ENCODE data around the gene VPS72.

Gene VPS72

GRCh38 chr1:151130987-151131586, 58.9 kb downstream of the VPS72 start:
- Histone ChIP-seq H2BK120ac (ENCODE audit: low read depth, low read length) (no peak overlapping the region), H3K36me3 (replicated peaks in 1 of 2; ENCODE audit: control insufficient read depth in 2 of 2, insufficient read depth in 2 of 2, low read length in 2 of 2) (peaks cover 18 to 41% of the 10 kb centered on the region in 2 donors), H3K27ac (replicated peaks; ENCODE audit: low read length) (no peak overlapping the region), H2BK12ac (ENCODE audit: low read length) (no peak overlapping the region), H4K91ac (ENCODE audit: low read depth, low read length, poor library complexity) (no peak overlapping the region), H2AFZ (ENCODE audit: low read length) (no peak overlapping the region), H3K14ac (ENCODE audit: low read length) (no peak overlapping the region), H2BK5ac (ENCODE audit: low read length) (no peak overlapping the region), H2BK15ac (ENCODE audit: low read length) (no peak overlapping the region), H3K4ac (ENCODE audit: low read length) (no peak overlapping the region), H3K4me3 (ENCODE audit: low read length in 2 of 2) (peak overlapping the region in 1 of 2 donors; percentile 70), H4K8ac (ENCODE audit: low read depth, low read length) (no peak overlapping the region), H3K79me1 (ENCODE audit: low read depth, low read length) (no peaks in the 10 kb centered on the region), H2AK5ac (ENCODE audit: low read depth, low read length) (no peak overlapping the region), H3K4me1 (ENCODE audit: control insufficient read depth in 2 of 2, insufficient read depth in 1 of 2, low read depth in 1 of 2, low read length in 2 of 2) (peaks cover 0 to 8% of the 10 kb centered on the region in 2 donors), H3K9me3 (replicated peaks in 1 of 2; ENCODE audit: control insufficient read depth in 2 of 2, insufficient read depth in 1 of 2, low read depth in 1 of 2, low read length in 2 of 2) (no peaks in the 10 kb centered on the region), H3K4me2 (ENCODE audit: insufficient read depth, low read length, poor library complexity, severe bottlenecking) (peak overlapping the region; percentile 86), H3K23ac (ENCODE audit: low read depth, low read length, poor library complexity) (peak overlapping the region; percentile 35), H3K18ac (ENCODE audit: low read length) (peak overlapping the region; percentile 82), H3K27me3 (ENCODE audit: control insufficient read depth in 3 of 3, insufficient read depth in 3 of 3, low read depth in 1 of 3, low read length in 3 of 3) (peaks cover 0 to 27% (median 5%) of the 10 kb centered on the region in 3 experiments), H3K9ac (ENCODE audit: low read depth, low read length, poor library complexity) (no peak overlapping the region)
- DNase-seq (ENCODE audit: low spot score), result peak; percentile 85
- WGBS, 2 donors (ENCODE audit: extremely low coverage in 2 of 2, insufficient read length in 2 of 2, insufficient replicate concordance in 1 of 2), result no CpG with 5 or more reads among the region's 45 CpGs

DNA sequence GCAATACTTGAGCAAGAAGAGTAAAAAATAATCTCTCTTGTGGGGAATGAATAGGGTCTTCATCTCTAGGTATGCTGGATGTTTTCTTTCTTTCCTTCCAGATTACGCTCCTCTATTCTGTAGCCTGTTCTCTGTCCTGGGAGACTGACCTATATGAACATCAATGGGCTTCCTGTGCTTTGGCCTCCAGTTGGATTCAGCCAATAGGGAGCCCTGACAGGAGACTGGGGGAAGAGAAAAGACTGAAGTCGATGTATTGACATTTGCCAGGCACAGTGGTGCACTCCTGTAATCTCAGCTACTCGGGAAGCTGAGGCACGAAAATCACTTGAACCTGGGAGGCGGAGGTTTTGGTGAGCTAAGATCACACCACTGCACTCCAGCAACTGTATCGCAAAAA, 61.2 kb downstream of the VPS72 start:
- Histone ChIP-seq H3K4me3 (ENCODE audit: low read length in 2 of 2) (no peak overlapping the region), H2BK15ac (ENCODE audit: low read length) (no peak overlapping the region), H2BK120ac (ENCODE audit: low read depth, low read length) (no peak overlapping the region), H3K23ac (ENCODE audit: low read depth, low read length, poor library complexity) (no peak overlapping the region), H3K4me2 (ENCODE audit: insufficient read depth, low read length, poor library complexity, severe bottlenecking) (no peak overlapping the region), H3K36me3 (replicated peaks in 1 of 2; ENCODE audit: control insufficient read depth in 2 of 2, insufficient read depth in 2 of 2, low read length in 2 of 2) (peaks cover 2 to 18% of the 10 kb centered on the region in 2 donors), H3K4ac (ENCODE audit: low read length) (no peak overlapping the region), H2BK12ac (ENCODE audit: low read length) (no peak overlapping the region), H3K27ac (replicated peaks; ENCODE audit: low read length) (no peak overlapping the region), H3K9me3 (replicated peaks in 1 of 2; ENCODE audit: control insufficient read depth in 2 of 2, insufficient read depth in 1 of 2, low read depth in 1 of 2, low read length in 2 of 2) (no peaks in the 10 kb centered on the region), H3K27me3 (ENCODE audit: control insufficient read depth in 3 of 3, insufficient read depth in 3 of 3, low read depth in 1 of 3, low read length in 3 of 3) (peaks cover 0 to 22% (median 5%) of the 10 kb centered on the region in 3 experiments), H3K18ac (ENCODE audit: low read length) (no peak overlapping the region), H3K79me1 (ENCODE audit: low read depth, low read length) (no peaks in the 10 kb centered on the region), H3K14ac (ENCODE audit: low read length) (no peak overlapping the region), H4K8ac (ENCODE audit: low read depth, low read length) (no peak overlapping the region), H2AFZ (ENCODE audit: low read length) (no peak overlapping the region), H4K91ac (ENCODE audit: low read depth, low read length, poor library complexity) (no peak overlapping the region), H3K4me1 (ENCODE audit: control insufficient read depth in 2 of 2, insufficient read depth in 1 of 2, low read depth in 1 of 2, low read length in 2 of 2) (peaks cover 7 to 8% of the 10 kb centered on the region in 2 donors), H2BK5ac (ENCODE audit: low read length) (no peak overlapping the region), H2AK5ac (ENCODE audit: low read depth, low read length) (no peak overlapping the region), H3K9ac (ENCODE audit: low read depth, low read length, poor library complexity) (no peak overlapping the region)
- no peak for DNase-seq (ENCODE audit: low spot score)
- no CpG with 5 or more reads among the region's 6 CpGs for WGBS, 2 donors (ENCODE audit: extremely low coverage in 2 of 2, insufficient read length in 2 of 2, insufficient replicate concordance in 1 of 2)
